ENCODE results near the gene BLVRA.

Gene BLVRA

GRCh38 chr7:43750016-43750887 is 8.2 kb upstream of the BLVRA start:
- no peak for DNase-seq (ENCODE audit: low read depth in 2 of 2)

DNA sequence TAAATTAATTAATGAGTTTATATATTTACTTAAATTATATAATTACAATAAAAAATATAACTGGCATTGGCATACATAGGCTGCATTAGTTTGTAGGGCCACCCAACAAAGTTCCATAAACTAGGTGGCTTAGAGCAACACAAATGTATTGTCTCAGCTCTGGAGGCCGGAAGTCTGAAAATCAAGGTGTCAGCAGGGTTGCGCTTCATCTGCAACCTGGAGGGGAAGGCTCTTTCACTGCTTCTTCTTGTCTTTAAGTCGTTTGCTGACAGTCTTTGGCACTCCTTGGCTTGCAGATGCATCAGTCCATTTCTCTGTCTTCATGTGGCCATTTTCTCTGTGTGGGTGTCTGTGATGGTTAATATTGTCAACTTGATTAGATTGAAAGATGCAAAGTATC is 6.1 kb upstream of the BLVRA start:
- DNase-seq (ENCODE audit: low read depth in 2 of 2): no peak

DNA sequence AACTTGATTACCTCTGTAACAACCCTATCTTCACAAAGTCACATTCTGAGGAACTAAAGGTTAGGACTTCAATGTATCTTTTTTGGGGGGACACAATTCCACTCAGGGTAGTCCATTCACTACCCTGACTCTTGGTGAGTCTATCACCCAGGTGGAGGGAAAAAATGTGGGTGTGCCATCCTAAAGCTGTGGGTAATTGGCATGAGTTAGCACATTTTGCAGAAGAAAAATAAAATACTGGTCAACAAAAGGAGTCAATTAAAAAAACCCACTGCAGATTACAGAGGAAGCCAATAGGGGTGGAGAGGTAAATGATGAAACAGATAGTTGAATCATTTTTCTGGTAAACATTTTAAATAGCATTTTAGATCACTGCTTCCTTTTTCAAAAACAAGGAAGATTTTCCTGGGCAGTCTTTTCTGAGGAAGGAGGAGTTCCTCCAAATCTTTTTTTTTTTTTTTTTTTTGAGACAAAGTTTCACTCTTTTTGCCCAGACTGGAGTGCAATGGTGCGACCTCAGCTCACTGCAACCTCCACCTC is 5.1 kb upstream of the BLVRA start:
- DNase-seq (ENCODE audit: low read depth in 2 of 2): no peak

GRCh38 chr7:43753843-43754242 is 4.6 kb upstream of the BLVRA start:
- DNase-seq (ENCODE audit: low read depth in 2 of 2): no peak

GRCh38 chr7:43754596-43754995 is 3.9 kb upstream of the BLVRA start:
- no peak for DNase-seq (ENCODE audit: low read depth in 2 of 2)

- no peak for DNase-seq (ENCODE audit: low read depth in 2 of 2)
Measured at GRCh38 chr7:43756368-43757072, 2.0 kb upstream of the BLVRA start.

GRCh38 chr7:43757073-43757720 is 1.3 kb upstream of the BLVRA start:
- DNase-seq (ENCODE audit: low read depth in 2 of 2): no peak

GRCh38 chr7:43758822-43759683 is 573 bp downstream of the BLVRA start:
- peak in 1 of 2 donors; percentile 32 for DNase-seq (ENCODE audit: low read depth in 2 of 2)

GRCh38 chr7:43760861-43761260 is 2.4 kb downstream of the BLVRA start:
- DNase-seq (ENCODE audit: low read depth in 2 of 2): no peak

DNA sequence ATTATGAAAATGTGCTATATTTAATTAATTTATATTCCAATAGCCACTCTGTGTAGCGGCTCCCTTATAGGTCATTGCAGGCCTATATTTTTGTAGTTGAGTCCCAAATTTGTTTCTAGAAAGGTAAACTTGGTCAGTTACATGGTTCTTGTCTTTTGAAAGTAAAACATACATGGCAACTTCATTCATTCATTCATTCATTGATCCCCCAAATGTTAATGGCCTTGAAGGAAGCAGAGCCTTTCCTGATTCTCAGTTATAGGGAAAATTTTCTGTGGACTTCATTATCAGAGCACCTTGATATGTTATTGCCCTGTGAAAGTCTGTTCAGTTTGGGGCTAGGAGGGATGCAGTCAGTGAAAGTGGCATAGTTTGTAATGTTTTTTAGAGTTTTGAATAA is 2.9 kb downstream of the BLVRA start:
- DNase-seq (ENCODE audit: low read depth in 2 of 2): no peak

- no peak for DNase-seq (ENCODE audit: low read depth in 2 of 2)
Measured at GRCh38 chr7:43761938-43762692, 3.6 kb downstream of the BLVRA start.

- no peak for DNase-seq (ENCODE audit: low read depth in 2 of 2)
Measured at GRCh38 chr7:43763183-43763582, 4.7 kb downstream of the BLVRA start.

- peak; percentile 14 to 34 for DNase-seq (ENCODE audit: low read depth in 2 of 2)
Measured at GRCh38 chr7:43764039-43764761, 5.7 kb downstream of the BLVRA start.

- no peak for DNase-seq (ENCODE audit: low read depth in 2 of 2)
Measured at GRCh38 chr7:43764807-43765491, 6.5 kb downstream of the BLVRA start.

DNA sequence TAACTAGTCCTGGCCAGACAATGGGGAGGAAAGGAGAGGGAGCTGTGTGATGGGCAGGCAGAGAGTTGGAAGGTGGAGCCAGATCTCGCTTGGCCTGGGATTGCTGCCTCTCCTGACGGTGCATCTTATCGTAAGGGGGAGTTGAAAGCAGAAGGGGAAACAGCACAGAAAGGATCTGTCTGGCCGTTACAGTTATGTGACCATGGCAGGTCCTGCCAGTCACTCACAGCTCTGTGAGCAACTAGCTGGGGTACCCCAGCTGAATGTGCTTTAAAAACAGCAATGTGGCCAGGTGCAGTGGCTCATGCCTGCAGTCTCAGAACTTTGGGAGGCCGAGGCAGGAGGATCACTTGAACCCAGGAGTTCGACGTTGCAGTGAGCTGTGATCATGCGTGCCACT is 8.1 kb downstream of the BLVRA start:
- DNase-seq (ENCODE audit: low read depth in 2 of 2): no peak

- no peak for DNase-seq (ENCODE audit: low read depth in 2 of 2)
Measured at GRCh38 chr7:43767311-43767710, 8.8 kb downstream of the BLVRA start.

DNA sequence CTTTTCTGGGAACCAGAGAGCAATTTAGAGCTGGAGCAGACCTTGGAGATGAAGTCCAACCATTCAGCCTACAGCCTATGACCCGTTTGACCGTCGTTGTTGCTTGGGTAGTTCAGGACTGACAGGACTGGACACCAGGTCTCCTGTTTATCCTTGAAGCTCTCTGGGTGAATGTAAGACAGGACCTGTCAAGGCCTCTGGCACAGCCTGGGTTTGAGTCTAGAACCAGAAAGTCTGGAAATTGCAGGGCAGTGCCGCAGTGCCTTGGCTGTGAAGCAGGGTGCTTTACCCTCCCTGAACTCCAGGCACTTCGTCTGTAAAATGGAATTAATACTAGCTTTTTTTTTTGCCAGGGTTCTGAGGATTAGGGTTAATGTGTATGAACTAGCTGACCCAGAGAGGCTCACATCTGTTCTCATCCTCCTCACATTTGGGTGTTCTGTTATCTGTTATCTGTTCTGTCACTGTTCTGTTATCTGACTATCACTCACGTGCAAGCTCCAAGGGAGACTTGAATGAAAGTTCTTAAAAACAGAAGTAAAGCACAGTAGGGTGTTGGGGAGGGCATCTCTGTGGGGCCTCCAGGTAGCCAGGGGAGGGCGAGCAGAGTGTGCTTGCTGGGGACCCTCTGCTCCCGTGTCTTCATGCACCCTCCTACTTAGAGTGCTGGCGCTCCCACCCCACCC is 9.9 kb downstream of the BLVRA start:
- no peak for DNase-seq (ENCODE audit: low read depth in 2 of 2)

DNA sequence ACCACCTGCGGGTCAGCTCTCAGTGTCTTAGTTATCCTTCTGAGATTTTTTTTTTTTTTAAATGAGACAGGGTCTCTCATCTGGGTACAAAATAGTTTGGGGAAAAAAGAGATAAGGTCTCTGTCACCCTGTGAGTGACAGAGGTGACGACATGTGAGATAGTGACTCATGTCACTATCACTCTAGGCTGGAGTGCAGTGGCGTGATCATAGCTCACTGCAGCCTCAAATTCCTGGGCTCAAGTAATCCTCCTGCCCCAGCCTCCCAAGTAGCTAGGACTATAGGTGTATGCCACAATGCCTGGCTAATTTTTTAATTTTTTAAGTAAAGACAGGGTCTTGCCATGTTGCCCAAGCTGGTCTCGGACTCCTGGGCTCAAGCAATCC is 10.4 kb downstream of the BLVRA start:
- no peak for DNase-seq (ENCODE audit: low read depth in 2 of 2)

GRCh38 chr7:43769281-43769680 is 10.8 kb downstream of the BLVRA start:
- DNase-seq (ENCODE audit: low read depth in 2 of 2): no peak
